Ureter (tissue), 1 donor: Measurements from ENCODE around the gene ZIC4. TPM values are rescaled to one million over a fixed set of nuclear protein-coding genes. Genes with fewer than 3 reads are reported as not detected.

Source experiments
- DNase-seq: peaks from one replicate; pipeline ENCODE4 v3.0.0-alpha.2; 2020; ENCODE audit warnings: low spot score
- total RNA-seq: library from RNA; stranded (reverse); gene quantifications from one replicate; pipeline ENCODE4 v1.2.4, GENCODE V29; 2023
- donor health status: DM: yes; HTN: yes; CAD: no.

ZIC4 gene
- total RNA-seq, result not detected

DNA sequence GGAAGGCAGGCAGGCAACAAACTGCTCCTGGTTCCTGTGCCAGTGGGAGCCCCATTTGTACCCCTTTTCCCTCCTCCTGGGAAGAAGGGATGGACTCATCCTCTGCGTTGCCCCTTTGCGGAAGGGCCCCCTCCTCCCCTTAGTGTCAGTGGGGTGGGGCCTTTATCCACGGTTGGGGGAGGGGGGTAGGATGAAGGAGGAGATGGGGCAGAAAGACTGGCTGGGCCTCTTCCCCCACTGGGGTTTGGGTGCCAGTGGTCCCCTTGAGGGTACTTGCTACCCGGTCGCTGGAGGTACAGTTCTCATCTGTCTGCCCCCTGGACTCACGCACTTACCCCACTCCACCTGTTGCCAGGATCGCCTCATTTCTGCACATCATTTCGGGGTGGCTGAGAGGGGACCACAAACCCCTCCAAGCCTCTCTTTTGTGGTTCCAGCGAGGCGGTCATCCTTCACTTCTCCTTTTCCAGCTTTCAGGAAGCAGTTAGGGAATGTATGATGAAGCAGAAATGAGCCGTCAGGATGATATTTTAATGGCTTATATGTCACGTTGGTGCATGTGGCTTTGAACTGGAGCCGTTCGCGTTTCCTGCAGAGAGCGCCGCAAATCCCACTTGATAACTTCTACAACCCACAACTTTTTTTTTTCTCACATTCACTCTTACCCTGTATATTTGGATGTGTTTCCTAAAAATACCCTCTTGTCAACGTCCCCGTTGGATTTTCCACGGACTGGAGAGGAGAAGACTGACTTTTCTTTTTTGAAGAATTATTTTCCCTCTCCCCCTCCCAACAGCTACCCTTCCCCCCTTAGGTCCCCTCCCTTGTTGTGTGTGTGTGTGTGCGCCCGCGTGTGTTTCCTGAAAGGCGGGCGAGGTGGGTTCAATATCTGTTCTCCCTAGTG is at the start of gene ZIC4:
ZIC4 (minus strand) TSS at position 516 of the 904 bp plus-strand sequence. CDS start 3,746 bp downstream, outside the sequence.
- no peak for DNase-seq

DNA sequence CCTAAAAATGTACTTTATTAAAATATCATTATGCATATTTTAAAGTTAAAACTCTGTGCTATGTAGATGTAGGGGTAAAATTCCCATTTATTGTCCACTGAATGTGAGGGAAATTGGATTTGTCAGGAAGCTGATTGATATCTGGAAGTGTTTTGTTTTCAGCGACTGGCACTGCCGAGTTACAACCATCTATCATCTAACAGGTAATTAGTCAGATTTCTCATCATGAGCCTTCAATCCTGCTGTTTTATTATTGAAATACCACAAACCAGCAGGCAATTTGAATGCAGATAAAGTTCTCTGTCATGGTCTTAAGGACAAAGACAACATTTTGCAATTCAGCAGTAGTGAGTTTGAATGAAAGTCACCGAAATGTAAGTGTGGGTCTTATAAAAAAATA is 43.3 kb upstream of the ZIC4 start:
- DNase-seq, result no peak

DNA sequence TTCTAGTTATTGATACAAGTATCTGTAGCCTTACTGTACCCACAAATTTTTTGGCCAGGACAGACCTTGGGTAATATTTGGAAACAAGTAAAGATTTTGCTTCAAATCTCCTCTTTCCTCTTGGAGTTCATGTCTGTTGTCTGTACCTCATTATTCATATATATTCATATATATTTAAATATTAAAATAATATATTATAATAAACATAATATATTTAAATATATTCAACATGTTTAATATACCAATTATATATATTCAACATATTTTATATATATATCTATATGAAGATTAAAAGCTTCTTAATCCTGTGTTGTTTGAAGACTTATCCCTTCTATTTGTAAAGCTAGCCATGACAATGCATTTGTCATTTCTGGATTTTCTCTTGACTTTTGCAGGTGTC is 40.9 kb upstream of the ZIC4 start:
- no peak for DNase-seq

DNA sequence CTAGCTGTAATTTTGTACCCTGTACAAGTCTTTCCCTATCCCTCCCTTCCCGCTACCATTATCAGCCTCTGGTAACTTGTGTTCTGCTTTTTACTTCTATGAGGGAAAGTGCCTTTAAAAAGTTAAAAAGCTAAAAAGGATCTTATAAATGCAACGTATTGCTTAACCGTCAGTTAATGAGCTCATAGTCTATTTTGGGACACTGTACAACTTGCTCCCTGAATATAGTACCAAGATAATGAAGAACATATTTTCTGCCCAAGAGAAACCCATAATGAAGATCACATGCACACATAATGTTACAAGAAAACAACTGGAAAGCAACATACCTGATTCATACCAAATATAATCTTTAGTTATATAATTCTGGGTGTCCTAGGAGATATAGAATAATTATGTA is 25.4 kb upstream of the ZIC4 start:
- DNase-seq, result no peak

DNA sequence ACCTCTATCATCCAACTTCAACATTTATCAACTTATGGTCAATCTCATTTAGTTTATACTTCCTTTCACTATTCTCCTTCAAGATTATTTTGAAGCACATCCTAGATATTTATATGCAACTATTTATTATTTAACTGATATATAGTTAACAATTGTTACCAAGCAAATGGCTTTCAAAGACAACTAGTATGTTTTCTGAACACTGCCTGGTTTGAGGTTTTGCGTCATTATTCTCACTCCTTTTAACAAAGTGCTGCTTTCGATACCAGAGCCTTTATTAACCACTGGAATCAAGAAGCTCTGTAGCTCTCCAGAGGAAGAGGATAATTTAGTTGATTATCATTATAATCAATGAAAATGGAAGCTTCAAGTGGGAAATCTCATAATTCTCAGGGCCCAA is 22.4 kb upstream of the ZIC4 start:
- DNase-seq, result no peak

DNA sequence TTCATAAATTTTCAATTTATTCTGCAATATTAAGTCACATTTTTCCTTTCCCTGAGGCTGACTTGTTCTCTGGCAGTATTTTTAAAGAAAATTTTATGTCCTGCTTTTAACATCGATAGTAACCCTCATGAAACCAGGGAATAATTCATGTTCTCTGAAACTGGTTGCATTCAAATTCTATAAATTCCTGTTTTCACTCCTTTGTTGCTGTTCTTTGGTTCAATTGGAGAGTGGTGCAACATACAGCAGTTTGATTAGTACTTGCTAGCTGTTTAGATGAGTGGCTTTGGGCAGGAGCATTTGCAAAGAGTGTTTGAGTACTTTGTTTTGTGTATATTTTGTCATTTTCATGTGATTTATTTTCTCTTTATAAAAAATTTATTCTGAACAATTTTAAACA is 22.0 kb upstream of the ZIC4 start:
- no peak for DNase-seq

DNA sequence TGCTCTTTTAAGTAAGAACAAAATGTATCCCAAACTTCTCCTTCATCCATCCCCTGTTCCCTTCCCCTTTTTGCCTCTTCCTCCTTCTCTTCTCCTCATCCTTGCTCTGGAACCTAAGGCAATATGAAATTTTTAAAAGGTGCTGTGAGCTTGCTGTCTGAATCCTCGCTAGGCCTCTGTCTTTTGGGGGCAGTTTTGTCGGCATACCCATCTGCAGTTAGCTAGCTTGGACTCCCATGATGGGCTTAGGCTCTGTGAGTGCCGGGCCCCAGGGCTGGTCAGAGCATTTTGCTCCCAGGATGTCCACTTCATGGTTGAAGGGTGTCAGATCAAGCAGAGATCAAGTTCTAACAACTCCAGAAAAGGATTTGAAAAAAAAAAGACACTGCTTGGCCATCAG is 21.4 kb upstream of the ZIC4 start:
- DNase-seq, result no peak

DNA sequence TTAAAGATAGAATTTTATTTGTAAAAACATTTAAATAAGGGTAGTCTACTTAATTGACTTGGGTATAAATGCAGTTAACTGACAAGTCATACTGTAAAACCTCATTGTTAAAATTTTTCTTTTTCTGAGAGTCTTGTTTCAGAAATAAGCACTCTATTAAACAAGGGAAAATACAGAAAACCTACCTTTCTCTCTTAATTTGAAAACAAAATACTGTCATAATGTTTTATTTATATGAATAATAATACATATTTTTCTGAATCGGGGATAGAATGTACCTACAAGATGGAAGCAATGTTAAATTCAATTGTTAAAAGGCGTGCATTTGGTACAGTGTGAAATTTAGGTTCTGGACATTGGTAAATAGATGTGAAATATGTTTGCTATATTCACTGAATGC is 20.6 kb upstream of the ZIC4 start:
- no peak for DNase-seq

DNA sequence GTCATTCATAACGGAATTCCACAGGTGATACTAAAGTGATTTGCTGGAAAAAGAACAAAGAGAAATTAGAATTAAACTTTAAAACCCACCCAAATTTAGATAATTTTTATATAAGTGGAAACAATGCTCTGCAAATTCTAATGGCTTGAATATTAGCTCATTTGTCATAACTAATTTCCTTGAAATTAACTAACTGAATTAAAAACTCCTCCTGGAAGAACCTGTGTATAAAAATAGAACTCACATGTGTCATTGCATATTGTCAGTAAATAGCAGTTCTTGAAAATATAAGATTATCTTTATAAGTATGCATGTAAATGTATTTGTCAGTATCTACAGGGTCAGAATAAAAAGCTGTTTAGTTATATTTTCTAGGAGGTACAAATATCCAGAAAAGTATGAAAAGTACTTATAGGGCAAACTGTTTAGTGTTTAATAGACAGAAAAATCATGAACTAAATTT is 19.1 kb upstream of the ZIC4 start:
- no peak for DNase-seq

DNA sequence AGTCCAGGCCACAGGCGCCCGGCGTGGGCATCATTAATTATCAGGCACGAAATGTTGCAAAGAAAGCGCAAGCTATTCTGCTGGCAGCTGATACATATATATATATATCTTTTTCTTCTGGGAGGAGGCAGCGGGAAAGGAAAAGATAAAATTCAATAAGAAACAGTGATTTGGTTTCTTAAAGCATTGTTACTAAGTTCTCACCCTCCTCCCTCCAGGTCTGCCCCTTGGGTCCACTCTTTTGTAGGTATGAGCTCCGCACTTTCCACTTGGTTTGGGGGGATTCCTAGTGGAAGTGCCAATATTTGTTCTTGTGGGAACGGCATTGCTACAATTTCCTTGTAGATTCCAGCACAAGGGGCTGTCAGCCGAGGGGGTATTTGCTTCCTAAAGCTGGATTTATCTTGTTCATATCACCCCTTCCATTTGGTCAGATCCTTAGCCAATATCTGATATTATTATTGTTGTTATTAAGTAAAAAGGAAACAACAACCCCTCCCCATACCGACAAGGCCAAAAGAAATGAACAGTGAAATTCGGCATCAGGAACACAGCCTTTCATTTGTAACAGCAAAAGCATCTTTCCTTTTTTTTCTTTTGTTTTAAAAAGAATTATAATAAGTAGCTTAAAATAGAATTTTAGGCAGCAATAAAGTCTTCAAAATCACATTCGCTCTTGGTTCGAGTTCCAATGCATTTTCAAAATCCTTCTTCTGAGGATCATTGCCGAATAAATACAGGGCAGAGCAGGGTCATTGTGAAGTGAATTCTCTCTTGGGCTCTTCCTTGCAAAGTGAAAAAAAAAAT is 18.4 kb upstream of the ZIC4 start:
- DNase-seq, result no peak

DNA sequence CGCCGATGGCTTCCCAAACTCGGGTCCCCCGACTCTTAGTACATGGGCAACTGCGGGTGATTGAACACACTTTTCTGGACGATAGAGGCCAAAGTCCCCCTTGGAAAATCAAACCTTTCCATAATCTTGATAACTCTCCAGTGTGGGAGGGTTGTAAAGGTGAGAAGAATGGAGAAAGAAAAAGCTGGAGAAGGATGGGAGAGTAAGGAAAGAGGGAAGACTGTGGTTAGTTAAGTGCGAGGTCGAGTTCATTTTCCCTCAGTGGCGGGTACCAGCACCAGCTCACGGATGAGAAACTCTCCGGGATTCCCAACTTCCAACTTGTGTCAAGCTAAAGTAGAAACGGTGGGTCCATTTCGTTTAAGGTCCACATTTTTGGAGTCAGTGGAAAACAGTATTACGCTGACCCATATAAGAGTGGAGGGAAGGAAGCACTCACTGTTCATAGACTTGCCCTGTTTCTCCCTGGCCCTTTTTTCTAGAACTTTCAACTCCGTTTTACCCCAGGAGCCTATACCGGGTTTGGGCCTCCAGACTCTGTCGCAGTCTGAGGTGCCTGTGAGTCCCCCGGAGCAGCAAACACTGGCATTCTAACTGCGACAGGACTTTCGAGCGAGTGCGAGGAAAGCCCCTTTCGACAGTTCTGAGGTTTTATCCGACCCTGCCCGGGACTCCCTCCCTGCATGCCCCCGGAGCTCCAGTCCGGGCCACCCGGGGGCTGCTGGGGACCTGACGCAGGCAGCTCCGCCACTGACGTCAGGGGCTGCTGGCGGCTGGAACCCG is 17.6 kb upstream of the ZIC4 start:
- DNase-seq, result no peak

DNA sequence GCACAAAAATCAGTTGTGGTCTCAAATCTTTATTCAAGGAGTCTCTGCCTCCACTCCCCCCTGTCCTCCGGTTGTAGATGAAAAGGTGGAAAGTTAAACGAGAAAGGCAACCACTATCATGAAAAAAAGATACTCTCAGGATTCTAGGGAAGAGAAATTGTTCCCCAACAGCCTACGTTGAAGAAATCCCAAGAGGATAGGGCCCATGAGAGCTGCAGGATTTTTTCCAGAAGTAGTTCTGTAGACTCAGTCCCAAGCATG is 17.1 kb upstream of the ZIC4 start:
- DNase-seq, result no peak

DNA sequence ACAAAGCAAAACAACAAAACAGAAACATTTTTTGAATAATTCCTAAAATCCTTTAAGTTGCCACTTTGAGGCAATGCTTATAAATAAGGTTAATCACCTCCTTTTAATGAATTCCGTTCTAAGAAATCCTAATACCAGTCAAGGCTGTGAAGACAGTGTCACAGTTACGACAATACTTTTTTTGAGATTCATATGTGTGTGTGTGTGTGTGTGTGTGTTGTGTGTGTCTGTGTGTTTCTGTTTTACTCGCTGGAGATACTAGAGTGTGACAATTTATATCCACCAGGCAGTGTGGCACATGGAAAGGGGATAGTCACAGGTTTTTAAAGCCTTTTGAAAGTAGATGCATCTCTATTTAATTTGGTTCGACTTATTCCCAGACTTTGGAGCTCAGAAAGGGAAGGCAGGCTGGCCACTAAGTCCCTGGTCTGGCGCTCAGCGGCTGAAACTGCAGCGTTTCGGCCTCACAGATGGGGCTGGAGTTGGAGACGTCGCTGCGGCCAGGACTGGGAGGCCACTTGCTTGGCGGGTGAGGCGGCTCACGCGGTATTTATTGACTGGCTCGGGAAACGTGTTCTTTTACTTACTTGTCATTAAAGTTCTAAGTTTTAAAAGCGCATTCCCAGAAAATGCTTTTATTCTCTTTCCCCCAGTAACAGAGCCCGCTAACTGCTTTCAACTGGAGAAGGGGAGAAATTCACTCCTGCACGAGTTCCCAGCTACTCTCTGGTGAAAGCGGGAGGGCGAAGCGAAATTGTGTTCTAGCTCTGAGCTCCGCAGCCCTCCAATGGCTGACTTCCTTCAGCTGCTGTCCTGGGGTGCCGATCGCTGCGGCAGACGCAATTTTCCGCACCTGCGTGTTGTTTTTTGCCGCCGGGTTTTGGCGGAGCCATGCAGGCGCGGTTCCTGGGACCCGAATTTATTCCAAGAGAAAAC is 16.5 kb upstream of the ZIC4 start:
- no peak for DNase-seq

DNA sequence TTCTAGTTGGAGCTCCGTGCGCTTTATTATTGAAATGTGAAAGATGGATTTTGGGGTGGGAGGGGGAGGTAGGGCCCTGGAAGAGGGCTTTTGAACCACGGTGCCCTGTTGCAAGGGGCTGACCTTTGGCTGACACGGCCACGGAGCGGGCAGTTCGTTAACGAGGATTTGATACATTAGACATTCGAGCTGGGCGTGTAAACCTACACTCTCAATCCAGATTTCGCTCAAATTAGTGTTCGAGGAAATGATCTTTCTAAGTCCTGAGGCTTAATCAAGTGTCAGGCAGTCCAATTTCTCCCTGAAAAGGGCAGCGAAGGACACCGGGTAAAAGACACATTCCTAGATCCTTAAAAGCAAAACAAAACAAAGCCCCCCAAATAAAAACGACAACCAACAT is 15.9 kb upstream of the ZIC4 start:
- no peak for DNase-seq

DNA sequence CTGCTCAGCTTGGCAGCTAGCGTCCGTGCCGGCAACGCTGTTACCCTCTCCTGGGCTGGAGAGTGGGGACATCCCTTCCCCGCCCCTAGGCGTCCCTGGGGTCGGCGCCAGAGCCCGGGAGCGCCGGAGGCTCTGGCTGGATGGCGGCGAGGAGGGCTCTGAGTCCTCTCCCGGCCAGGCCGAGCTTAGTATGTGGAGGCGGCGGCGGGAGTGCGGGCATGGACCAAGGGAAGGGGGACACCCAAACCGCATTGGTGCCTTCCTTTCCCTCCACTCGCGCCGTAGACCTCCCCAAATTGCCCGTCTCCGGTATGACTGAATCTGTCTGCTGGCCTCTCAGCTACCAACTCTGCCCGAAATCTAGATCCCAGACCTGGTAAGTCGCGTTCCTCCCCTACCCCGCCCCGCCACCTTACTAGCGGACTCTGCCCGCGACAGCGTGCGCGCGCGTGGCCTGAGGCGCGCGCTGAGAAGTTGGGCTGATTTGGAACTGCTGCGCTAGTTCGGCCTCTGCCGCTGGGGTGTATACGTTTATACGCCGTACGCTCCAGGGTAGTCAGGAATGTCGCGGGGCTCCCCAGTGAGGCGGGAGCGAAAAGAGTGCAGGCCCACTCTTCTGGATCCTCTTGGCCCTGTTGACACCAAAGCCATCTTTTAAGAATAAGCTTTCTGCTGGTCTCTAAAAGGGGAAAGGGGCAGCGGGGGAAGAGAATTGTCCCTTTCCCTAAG is 15.0 kb upstream of the ZIC4 start:
- no peak for DNase-seq

DNA sequence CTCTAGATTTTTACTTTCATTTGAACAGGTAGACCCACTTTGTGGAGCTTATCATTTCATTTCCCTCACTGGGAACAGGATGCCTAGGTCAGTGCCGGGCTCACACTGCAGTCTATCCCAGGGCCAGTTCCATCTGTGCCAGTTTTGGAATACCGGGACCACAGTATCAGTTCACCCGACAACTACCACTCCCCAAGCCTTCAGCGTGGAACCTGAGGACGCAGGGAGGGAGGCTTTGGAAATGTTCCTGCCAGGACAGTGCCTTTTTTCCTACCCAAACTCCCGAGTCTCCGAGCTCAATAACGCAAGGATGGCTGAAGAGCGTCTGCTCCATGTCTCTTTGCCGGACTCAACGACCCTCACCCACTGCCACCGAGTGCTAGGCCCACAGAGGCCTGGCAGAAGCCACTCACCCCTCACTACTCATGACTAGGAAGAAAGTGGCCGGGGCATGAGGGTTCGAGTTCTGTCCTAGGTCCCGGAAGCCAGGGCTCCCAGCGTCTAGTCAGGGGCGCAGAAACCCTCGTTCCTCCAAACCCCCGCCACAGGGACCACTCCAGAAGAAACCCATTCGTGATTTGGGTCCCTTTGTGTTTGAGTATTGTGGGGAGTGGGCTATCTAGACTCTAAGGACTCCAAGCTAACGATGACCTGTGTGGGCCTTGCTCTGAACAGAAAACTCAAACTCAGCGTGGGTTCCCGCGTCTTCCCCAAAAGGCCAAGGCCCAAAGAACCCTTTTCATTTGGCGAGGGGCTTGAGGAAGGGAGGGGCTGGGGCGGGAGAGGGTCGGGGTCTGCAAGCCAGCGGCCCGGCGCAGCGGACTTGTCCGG is 14.2 kb upstream of the ZIC4 start:
- DNase-seq, result no peak

DNA sequence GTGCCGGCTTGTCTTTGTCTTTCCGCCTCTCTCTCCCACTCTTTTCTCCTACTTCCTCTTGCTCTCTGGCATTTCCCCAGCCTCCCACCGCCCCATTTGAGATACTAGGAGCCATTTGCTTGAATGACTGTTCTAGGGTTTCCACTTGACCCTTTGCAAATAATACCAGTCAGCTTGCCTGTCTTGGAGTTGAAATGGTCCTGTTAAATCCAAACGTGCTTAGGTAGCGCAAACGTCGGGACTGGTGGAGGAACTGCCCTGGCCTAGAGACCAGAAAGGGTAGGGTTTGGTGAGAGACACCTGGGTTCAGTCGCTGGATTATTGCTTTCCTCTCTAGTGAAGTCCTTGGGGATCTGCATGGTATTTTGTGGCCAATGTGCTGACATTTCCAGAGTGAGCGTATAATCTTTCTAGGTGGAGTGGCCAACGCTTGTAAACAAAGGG is 13.5 kb upstream of the ZIC4 start:
- DNase-seq, result no peak

DNA sequence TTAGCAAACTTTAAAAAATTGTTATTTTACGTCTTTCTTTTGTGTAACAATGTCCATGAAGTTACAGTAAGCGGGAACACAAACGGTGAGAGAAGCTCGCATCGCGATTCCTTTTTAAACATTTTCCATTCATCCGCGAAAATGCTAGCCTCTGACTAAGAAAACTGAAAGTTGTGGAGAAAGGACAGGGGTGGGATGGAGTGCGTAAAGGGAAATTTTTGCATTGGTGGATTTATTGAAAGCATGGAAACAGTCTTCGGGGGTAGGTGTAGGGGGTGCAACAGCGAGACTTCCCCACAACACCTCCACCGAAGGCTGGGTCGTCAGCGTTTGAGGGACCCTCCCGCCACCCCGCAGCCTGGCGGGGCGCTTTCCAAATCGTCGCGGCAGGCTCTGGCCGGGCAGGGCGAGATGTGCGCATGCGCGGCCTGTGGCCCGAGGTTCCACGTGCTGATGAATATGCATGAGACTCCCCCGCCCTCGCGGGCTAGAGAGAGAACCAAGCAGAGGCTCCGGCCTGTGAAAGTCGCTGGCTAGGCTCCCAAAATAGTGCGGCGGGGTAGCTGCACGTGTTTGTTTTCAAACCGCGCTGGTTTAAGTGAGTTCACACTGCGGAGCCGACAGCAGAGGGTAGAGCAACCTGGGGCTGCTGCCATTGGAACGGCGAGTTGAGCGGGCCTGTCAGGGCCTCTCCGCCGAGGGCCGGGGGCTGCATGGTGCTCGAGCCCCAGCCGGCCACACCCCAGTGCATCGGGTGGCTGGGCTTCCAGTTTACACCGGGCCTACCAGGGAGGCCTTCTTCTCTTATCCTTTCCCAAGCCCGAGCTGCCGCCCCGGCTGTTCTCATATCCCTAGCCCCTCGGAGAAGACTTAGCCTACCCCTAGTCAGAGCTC is 12.7 kb upstream of the ZIC4 start:
- DNase-seq, result no peak

DNA sequence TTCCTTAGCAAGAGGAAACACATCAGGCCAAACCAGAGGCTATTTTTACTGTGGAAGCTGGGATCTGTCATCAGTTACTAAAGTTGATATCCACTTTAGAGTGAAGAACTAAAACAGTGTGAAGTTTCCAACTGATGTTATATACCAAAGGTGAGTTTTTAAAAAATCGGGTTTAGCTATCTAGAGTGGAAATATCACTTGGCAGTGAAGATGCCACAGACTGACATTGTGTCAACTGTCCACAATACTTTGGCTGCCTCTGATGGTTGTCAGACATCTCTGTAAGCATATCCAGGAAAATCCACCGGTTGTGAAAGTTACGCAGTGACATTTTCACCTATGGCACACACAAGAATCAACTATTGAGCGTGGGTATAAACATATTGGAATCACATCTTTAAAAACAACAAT is 12.0 kb upstream of the ZIC4 start:
- DNase-seq, result no peak
